ENCODE data around the gene SSU72. TPM values are rescaled to one million over a fixed set of nuclear protein-coding genes. Genes with fewer than 3 reads are reported as not detected.

SSU72 gene
- polyA plus RNA-seq, 1 of the 3 experiments (the other 2 are of a cell fraction): 104 TPM

- H3K36me3 ChIP-seq (replicated peaks in 1 of 2; ENCODE audit: control insufficient read depth in 1 of 2, insufficient read depth in 2 of 2, low read length in 1 of 2): no peaks in the 10 kb centered on the region
- H3K4me1 ChIP-seq (ENCODE audit: control insufficient read depth in 1 of 2, insufficient read depth in 2 of 2, low read depth in 1 of 2, low read length in 1 of 2): peaks cover 0 to 4% of the 10 kb centered on the region in 2 experiments; a peak in 1 of 4 replicates
- H3K9ac ChIP-seq: no peak overlapping the region
- H3F3A ChIP-seq (replicated peaks; ENCODE audit: insufficient read depth): peaks cover 14% of the 10 kb centered on the region
- POLR2A ChIA-PET: interaction anchor here (0.8 kb wide), 1 partner anchor 114 kb away, joined by 3 read pairs; the partner anchor contains the start of gene SLC35E2B
- H4K20me1 ChIP-seq (ENCODE audit: insufficient read depth): no peaks in the 10 kb centered on the region; the same call in 1 of the 2 replicates
- 48% methylated on average over 5 of the region's 13 CpGs for WGBS (ENCODE audit: low lambda C conversion rate)
- TF ChIP-seq CHD2 (IDR thresholded peaks at IDR 0.05; ENCODE audit: low read length, partially characterized antibody) (no peak), FOSL2 (IDR thresholded peaks at IDR 0.05; ENCODE audit: borderline replicate concordance, low read depth) (no peak)
- TF ChIP-seq, protein P1, sequence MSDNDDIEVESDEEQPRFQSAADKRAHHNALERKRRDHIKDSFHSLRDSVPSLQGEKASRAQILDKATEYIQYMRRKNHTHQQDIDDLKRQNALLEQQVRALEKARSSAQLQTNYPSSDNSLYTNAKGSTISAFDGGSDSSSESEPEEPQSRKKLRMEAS (IDR thresholded peaks at IDR 0.05; ENCODE audit: low read depth): no peak
- no peak overlapping the region for H3K4me3 ChIP-seq (ENCODE audit: low read depth in 2 of 2, low read length in 1 of 2)
- CTCF ChIA-PET: interaction anchor here (0.7 to 1.7 kb wide), 4 partner anchors 8 to 20 kb away, joined by 3 to 5 read pairs (median 4); no protein-coding TSS in a partner anchor
- no peak for DNase-seq
- H3K9me3 ChIP-seq: no peaks in the 10 kb centered on the region
- no peak overlapping the region for H3K4me2 ChIP-seq
- peaks cover 6% of the 10 kb centered on the region; the same call in 1 of the 2 replicates for H3K27me3 ChIP-seq (ENCODE audit: insufficient read depth)
- no peaks in the 10 kb centered on the region for H3K9me2 ChIP-seq
- peaks cover 10% of the 10 kb centered on the region for H3K79me2 ChIP-seq (ENCODE audit: insufficient read depth)
- H3K27ac ChIP-seq (ENCODE audit: low read depth in 2 of 2, low read length in 1 of 2): no peak overlapping the region
- no peak overlapping the region for H2AFZ ChIP-seq (ENCODE audit: low read depth)
These were observed 3.8 kb upstream of the SSU72 start for GRCh38 chr1:1578371-1578940.

DNA sequence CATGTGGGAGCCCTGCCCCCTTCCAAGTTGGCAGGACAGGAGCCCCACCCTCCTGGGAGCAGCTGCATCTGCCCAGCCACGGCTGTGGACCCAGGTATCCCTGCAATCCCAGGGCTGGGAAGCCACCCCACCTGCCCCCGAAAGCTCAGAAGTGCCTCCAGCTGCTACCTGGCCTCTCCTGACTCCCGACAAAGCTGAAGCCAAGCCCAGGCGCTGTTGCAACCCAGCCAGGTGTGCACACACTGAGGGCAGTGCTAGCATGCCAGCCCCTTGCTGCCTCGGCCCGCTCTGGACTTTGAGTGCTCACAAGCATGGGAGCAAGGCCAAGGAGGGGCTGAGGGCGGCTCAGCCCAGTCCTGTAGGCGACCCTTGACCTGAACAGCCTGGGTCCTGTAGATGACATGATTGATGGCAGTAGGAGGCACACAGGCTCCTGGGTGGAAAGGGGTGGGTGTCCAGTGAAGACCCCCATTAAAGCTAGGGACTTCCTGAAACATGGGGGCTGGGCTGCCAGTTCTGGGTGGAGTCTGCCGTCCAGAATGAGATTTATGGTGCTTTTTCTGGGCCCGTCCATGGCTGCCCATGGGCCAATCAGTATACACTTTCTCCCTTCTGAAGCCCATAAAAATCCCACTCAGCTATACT is 2.8 kb upstream of the SSU72 start:
- CTCF ChIA-PET: interaction anchor here (1.0 to 1.3 kb wide), 2 partner anchors 9 to 21 kb away, joined by 3 to 5 read pairs; no protein-coding TSS in a partner anchor
- TF ChIP-seq SIN3A (IDR thresholded peaks at IDR 0.05; ENCODE audit: borderline replicate concordance, low read depth, low read length) (no peak), TEAD4 (IDR thresholded peaks at IDR 0.05; ENCODE audit: borderline replicate concordance, insufficient read depth) (no peak), RCOR1 (IDR thresholded peaks at IDR 0.05; ENCODE audit: low read length) (no peak), EZH2phosphoT487 (IDR thresholded peaks at IDR 0.05; ENCODE audit: borderline replicate concordance, low read depth) (no peak)
- TF ChIP-seq, protein P2, sequence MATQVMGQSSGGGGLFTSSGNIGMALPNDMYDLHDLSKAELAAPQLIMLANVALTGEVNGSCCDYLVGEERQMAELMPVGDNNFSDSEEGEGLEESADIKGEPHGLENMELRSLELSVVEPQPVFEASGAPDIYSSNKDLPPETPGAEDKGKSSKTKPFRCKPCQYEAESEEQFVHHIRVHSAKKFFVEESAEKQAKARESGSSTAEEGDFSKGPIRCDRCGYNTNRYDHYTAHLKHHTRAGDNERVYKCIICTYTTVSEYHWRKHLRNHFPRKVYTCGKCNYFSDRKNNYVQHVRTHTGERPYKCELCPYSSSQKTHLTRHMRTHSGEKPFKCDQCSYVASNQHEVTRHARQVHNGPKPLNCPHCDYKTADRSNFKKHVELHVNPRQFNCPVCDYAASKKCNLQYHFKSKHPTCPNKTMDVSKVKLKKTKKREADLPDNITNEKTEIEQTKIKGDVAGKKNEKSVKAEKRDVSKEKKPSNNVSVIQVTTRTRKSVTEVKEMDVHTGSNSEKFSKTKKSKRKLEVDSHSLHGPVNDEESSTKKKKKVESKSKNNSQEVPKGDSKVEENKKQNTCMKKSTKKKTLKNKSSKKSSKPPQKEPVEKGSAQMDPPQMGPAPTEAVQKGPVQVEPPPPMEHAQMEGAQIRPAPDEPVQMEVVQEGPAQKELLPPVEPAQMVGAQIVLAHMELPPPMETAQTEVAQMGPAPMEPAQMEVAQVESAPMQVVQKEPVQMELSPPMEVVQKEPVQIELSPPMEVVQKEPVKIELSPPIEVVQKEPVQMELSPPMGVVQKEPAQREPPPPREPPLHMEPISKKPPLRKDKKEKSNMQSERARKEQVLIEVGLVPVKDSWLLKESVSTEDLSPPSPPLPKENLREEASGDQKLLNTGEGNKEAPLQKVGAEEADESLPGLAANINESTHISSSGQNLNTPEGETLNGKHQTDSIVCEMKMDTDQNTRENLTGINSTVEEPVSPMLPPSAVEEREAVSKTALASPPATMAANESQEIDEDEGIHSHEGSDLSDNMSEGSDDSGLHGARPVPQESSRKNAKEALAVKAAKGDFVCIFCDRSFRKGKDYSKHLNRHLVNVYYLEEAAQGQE (IDR thresholded peaks at IDR 0.05; ENCODE audit: low read depth, low read length): no peak
- TF ChIP-seq, protein P3, sequence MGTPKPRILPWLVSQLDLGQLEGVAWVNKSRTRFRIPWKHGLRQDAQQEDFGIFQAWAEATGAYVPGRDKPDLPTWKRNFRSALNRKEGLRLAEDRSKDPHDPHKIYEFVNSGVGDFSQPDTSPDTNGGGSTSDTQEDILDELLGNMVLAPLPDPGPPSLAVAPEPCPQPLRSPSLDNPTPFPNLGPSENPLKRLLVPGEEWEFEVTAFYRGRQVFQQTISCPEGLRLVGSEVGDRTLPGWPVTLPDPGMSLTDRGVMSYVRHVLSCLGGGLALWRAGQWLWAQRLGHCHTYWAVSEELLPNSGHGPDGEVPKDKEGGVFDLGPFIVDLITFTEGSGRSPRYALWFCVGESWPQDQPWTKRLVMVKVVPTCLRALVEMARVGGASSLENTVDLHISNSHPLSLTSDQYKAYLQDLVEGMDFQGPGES (IDR thresholded peaks at IDR 0.05; ENCODE audit: low read depth, low read length): no peak

More for the DNA sequence above, 2.8 kb upstream of the SSU72 start:
- WGBS (ENCODE audit: low lambda C conversion rate): 51% methylated on average over 6 of the region's 10 CpGs
- peaks cover 14% of the 10 kb centered on the region for H3F3A ChIP-seq (replicated peaks; ENCODE audit: insufficient read depth)
- H3K27me3 ChIP-seq (ENCODE audit: insufficient read depth): peaks cover 5% of the 10 kb centered on the region; the same call in 1 of the 2 replicates
- H3K4me1 ChIP-seq (ENCODE audit: control insufficient read depth in 1 of 2, insufficient read depth in 2 of 2, low read depth in 1 of 2, low read length in 1 of 2): peaks cover 0 to 7% of the 10 kb centered on the region in 2 experiments; a peak in 1 of 4 replicates
- no peaks in the 10 kb centered on the region; the same call in 1 of the 2 replicates for H4K20me1 ChIP-seq (ENCODE audit: insufficient read depth)
- POLR2A ChIA-PET: no interaction called here
- H3K9ac ChIP-seq: no peak overlapping the region
- DNase-seq: no peak
- no peak overlapping the region for H3K27ac ChIP-seq (ENCODE audit: low read depth in 2 of 2, low read length in 1 of 2)
- H3K4me2 ChIP-seq: no peak overlapping the region
- H3K9me3 ChIP-seq: no peaks in the 10 kb centered on the region
- H2AFZ ChIP-seq (ENCODE audit: low read depth): no peak overlapping the region
- peaks cover 19% of the 10 kb centered on the region for H3K79me2 ChIP-seq (ENCODE audit: insufficient read depth)
- H3K9me2 ChIP-seq: no peaks in the 10 kb centered on the region
- H3K36me3 ChIP-seq (replicated peaks in 1 of 2; ENCODE audit: control insufficient read depth in 1 of 2, insufficient read depth in 2 of 2, low read length in 1 of 2): peaks cover 0 to 5% of the 10 kb centered on the region in 2 experiments
- H3K4me3 ChIP-seq (ENCODE audit: low read depth in 2 of 2, low read length in 1 of 2): no peak overlapping the region

Data from SK-N-SH (cell line).